ENCODE measurements around the gene PRDM8.

Gene PRDM8

GRCh38 chr4:80229128-80229527 lies 31.8 kb downstream of the PRDM8 start:
- H3K9me3 ChIP-seq (ENCODE audit: control insufficient read depth, insufficient read depth, low read length) = no peaks in the 10 kb centered on the region
- no peak overlapping the region for H3K4me2 ChIP-seq (ENCODE audit: low read length)
- TF ChIP-seq EZH2phosphoT487 (IDR thresholded peaks at IDR 0.05; ENCODE audit: borderline replicate concordance, low read length) = no peak
- TF ChIP-seq CTCF (IDR thresholded peaks at IDR 0.05; ENCODE audit: low read depth, low read length, poor library complexity, severe bottlenecking) = no peak
- H4K20me1 ChIP-seq (ENCODE audit: control insufficient read depth, insufficient read depth, low read depth, low read length) = no peaks in the 10 kb centered on the region
- no peak overlapping the region for H3K27ac ChIP-seq (ENCODE audit: low read depth, low read length)
- H3K36me3 ChIP-seq (ENCODE audit: control insufficient read depth, low read length) = no peaks in the 10 kb centered on the region
- no peaks in the 10 kb centered on the region for H3F3A ChIP-seq (ENCODE audit: control insufficient read depth, insufficient read depth)
- H3K4me1 ChIP-seq (ENCODE audit: control insufficient read depth, low read length) = no peaks in the 10 kb centered on the region
- peaks cover 12% of the 10 kb centered on the region for H3K27me3 ChIP-seq (ENCODE audit: control insufficient read depth, low read length)
- no peaks in the 10 kb centered on the region for H3K9me2 ChIP-seq (replicated peaks; ENCODE audit: control insufficient read depth, low read length)
- H3K4me3 ChIP-seq (ENCODE audit: low read length) = no peak overlapping the region
- H3K79me2 ChIP-seq (ENCODE audit: control insufficient read depth, low read length) = no peaks in the 10 kb centered on the region

- TF ChIP-seq EZH2phosphoT487 (IDR thresholded peaks at IDR 0.05; ENCODE audit: borderline replicate concordance, low read length) (no peak), CTCF (IDR thresholded peaks at IDR 0.05; ENCODE audit: low read depth, low read length, poor library complexity, severe bottlenecking) (no peak)
- no peaks in the 10 kb centered on the region for H3K4me1 ChIP-seq (ENCODE audit: control insufficient read depth, low read length)
- H3K79me2 ChIP-seq (ENCODE audit: control insufficient read depth, low read length) = no peaks in the 10 kb centered on the region
- no peaks in the 10 kb centered on the region for H3K9me3 ChIP-seq (ENCODE audit: control insufficient read depth, insufficient read depth, low read length)
- peaks cover 12% of the 10 kb centered on the region for H3K27me3 ChIP-seq (ENCODE audit: control insufficient read depth, low read length)
- no peak overlapping the region for H3K4me3 ChIP-seq (ENCODE audit: low read length)
- H4K20me1 ChIP-seq (ENCODE audit: control insufficient read depth, insufficient read depth, low read depth, low read length) = no peaks in the 10 kb centered on the region
- H3F3A ChIP-seq (ENCODE audit: control insufficient read depth, insufficient read depth) = no peaks in the 10 kb centered on the region
- no peaks in the 10 kb centered on the region for H3K36me3 ChIP-seq (ENCODE audit: control insufficient read depth, low read length)
- H3K9me2 ChIP-seq (replicated peaks; ENCODE audit: control insufficient read depth, low read length) = no peaks in the 10 kb centered on the region
- H3K27ac ChIP-seq (ENCODE audit: low read depth, low read length) = no peak overlapping the region
- H3K4me2 ChIP-seq (ENCODE audit: low read length) = no peak overlapping the region
Observed at GRCh38 chr4:80229590-80229989, 32.3 kb downstream of the PRDM8 start.

GRCh38 chr4:80231180-80231579 lies 33.9 kb downstream of the PRDM8 start:
- Histone ChIP-seq H3K9me3 (ENCODE audit: control insufficient read depth, insufficient read depth, low read length) (no peaks in the 10 kb centered on the region), H3F3A (ENCODE audit: control insufficient read depth, insufficient read depth) (no peaks in the 10 kb centered on the region), H3K36me3 (ENCODE audit: control insufficient read depth, low read length) (no peaks in the 10 kb centered on the region), H3K27ac (ENCODE audit: low read depth, low read length) (no peak overlapping the region), H3K4me1 (ENCODE audit: control insufficient read depth, low read length) (no peaks in the 10 kb centered on the region), H4K20me1 (ENCODE audit: control insufficient read depth, insufficient read depth, low read depth, low read length) (no peaks in the 10 kb centered on the region), H3K79me2 (ENCODE audit: control insufficient read depth, low read length) (no peaks in the 10 kb centered on the region), H3K4me3 (ENCODE audit: low read length) (no peak overlapping the region), H3K4me2 (ENCODE audit: low read length) (no peak overlapping the region), H3K9me2 (replicated peaks; ENCODE audit: control insufficient read depth, low read length) (no peaks in the 10 kb centered on the region), H3K27me3 (ENCODE audit: control insufficient read depth, low read length) (peaks cover 12% of the 10 kb centered on the region)
- TF ChIP-seq CTCF (IDR thresholded peaks at IDR 0.05; ENCODE audit: low read depth, low read length, poor library complexity, severe bottlenecking) = no peak
- no peak for TF ChIP-seq EZH2phosphoT487 (IDR thresholded peaks at IDR 0.05; ENCODE audit: borderline replicate concordance, low read length)

All from DOHH2 (cell line).